Measurements from ENCODE around the gene SSBP3.
A peak's percentile ranks its signal among the peaks of the same experiment; 100 is the strongest.
"Not testable (repeated sequence)": the region's sequence is repeated elsewhere in the genome, so short reads cannot be mapped to it uniquely, and the experiment has no call there.

The SSBP3 gene

DNA sequence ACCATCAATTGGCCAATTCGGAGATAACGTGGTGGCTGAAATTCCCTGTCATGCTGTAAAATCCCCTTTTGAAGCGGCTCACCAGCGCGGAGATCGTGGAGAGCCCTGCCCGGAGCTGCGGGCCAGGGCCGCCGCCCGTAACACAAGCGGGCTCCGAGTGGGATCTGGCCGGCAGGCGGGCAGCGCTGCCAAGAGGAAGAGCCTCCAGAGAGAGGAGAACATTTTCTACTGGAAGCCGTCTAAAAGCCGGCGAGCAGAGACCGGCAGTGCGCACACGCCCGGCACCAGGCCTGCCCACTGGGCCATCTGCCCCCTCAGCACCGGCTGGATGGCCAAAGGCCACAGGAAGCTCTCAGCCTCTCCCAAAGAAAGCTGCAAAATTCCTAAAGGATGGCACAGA lies 15.5 kb downstream of the SSBP3 start:
- no peak for DNase-seq (ENCODE audit: low spot score)
- TF ChIP-seq, protein P1, sequence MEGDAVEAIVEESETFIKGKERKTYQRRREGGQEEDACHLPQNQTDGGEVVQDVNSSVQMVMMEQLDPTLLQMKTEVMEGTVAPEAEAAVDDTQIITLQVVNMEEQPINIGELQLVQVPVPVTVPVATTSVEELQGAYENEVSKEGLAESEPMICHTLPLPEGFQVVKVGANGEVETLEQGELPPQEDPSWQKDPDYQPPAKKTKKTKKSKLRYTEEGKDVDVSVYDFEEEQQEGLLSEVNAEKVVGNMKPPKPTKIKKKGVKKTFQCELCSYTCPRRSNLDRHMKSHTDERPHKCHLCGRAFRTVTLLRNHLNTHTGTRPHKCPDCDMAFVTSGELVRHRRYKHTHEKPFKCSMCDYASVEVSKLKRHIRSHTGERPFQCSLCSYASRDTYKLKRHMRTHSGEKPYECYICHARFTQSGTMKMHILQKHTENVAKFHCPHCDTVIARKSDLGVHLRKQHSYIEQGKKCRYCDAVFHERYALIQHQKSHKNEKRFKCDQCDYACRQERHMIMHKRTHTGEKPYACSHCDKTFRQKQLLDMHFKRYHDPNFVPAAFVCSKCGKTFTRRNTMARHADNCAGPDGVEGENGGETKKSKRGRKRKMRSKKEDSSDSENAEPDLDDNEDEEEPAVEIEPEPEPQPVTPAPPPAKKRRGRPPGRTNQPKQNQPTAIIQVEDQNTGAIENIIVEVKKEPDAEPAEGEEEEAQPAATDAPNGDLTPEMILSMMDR (IDR thresholded peaks at IDR 0.05; ENCODE audit: extremely low read depth, missing control alignments), result no peak

DNA sequence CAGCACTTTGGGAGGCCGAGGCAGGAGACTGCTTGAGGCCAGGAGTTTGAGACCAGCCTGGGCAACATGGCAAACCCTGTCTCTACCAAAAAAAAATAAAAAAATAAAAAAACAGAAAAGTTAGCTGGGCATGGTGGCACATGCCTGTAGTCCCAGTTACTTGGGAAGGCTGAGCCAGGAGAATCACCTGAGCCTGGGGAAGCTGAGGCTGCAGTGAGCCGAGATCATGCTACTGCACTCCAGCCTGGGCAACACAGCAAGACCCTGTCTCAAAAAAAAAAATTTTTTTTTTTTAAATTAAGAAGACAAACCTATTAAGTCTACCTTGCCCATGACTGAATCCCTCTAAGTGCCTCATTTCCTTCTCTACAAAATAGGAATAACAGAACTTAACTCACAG lies 16.6 kb downstream of the SSBP3 start:
- DNase-seq (ENCODE audit: low spot score), result not testable (repeated sequence)

DNA sequence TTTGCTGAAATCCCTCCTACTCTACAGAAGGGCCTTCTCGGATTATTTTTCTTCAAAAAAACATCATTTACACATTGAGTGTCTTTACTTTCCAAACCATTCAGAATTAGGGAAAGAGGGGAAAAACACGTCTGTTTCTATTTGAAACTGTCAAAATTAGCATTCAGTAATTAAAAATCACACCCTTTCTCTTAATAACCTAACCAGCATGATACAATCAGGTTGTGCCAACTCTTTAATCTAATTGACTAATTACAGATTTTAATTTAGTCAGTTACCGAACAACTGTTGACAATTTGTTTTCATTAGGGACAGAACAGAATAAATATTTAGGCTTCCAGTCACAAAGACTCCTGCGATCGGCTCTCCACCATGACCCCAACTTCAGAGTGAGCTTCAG lies 18.8 kb downstream of the SSBP3 start:
- DNase-seq (ENCODE audit: low spot score), result no peak
- TF ChIP-seq, protein P1 (IDR thresholded peaks at IDR 0.05; ENCODE audit: extremely low read depth, missing control alignments), result no peak

DNA sequence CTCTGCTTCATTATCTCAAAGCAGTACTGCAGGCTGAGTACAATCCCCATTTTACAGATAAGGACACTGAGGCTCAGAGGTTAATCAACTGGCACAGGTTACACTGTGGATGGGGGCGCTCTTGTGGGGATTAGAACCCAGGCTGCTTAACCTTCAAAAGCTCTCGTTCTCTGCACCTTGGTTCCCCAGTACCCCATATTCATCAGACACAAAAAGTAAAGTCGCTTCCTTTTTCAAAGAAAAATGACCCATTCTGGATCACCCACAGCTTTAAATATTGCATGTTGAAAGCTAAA lies 20.5 kb downstream of the SSBP3 start:
- no peak for DNase-seq (ENCODE audit: low spot score)
- TF ChIP-seq, protein P1 (IDR thresholded peaks at IDR 0.05; ENCODE audit: extremely low read depth, missing control alignments), result no peak

DNA sequence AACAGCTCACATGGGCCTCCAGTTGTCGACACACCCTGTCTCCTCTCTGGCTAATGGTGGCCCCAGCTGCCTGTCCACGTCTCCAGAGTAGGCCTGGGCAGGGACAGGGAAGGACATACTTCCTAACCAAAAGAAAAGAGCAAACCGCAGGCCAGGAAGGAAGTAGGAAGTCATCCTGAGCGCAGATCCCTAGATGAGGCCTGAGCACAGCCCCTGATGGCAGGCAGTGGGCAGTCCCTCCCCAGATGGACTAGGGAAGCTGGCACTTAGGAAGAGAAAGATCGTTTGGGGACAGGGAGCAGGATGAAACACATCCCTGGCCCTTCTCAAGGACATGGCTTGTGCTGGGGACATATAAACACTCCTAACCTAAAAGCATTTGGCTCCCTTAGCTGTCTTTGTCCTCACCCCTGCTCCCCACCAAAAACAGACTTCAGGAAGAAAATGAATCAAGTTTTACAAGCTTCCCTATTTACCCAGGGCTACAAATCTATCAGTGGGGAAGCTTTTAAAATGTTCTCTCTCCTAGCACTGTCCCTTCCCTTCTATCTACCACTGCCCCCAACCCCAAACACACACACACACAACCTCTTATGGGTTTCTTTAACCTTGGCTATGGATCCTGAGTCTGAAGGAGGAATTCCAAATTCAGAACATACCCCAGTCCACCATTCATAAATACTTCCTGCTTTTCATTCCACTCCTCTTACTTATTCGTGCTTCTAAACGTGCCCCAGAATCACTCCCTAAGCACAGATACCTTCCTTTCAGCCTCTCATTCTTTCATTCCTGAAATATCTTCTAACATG lies 21.1 kb downstream of the SSBP3 start:
- DNase-seq (ENCODE audit: low spot score), result no peak
- TF ChIP-seq, protein P1 (IDR thresholded peaks at IDR 0.05; ENCODE audit: extremely low read depth, missing control alignments), result no peak

DNA sequence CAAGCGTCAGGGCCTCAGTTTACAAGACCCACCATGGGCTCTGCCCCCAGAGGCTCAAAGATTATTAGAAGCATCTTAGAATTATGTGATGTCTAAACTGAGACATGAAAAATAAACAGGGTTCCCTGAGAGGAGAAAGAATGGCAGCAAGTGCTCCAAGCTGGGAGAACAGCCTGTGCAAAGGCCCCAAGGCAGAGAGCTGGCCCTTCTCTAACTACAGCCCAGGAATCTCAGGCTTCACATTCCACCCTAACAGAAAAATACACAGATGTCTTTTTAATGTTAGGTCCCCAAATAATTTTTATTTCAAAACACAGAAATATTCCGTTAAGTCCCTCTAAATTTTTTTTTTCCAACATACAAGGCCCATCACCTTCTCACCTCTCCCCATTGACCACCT lies 21.7 kb downstream of the SSBP3 start:
- TF ChIP-seq, protein P1 (IDR thresholded peaks at IDR 0.05; ENCODE audit: extremely low read depth, missing control alignments), result no peak
- no peak for DNase-seq (ENCODE audit: low spot score)

DNA sequence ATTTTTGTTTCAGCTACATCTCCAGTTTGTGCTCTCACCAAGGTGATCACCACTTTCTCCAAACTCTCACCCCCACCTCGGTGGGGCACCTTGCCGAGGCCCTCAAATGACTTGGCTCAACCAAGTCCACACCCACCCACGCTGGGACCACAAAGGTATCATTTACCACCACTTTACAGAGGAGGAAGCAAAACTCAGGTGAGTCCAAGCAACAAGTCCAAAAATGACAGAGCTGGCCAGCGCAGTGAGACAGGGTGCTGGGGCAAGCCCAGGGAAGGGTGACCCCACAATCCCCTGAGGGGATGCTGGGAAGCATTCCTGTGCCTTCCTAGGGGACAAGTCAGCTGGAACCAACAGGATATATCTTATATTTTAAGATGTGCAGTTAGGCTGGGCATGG lies 24.7 kb downstream of the SSBP3 start:
- TF ChIP-seq, protein P1 (IDR thresholded peaks at IDR 0.05; ENCODE audit: extremely low read depth, missing control alignments), result no peak
- DNase-seq (ENCODE audit: low spot score), result peak; percentile 46

DNA sequence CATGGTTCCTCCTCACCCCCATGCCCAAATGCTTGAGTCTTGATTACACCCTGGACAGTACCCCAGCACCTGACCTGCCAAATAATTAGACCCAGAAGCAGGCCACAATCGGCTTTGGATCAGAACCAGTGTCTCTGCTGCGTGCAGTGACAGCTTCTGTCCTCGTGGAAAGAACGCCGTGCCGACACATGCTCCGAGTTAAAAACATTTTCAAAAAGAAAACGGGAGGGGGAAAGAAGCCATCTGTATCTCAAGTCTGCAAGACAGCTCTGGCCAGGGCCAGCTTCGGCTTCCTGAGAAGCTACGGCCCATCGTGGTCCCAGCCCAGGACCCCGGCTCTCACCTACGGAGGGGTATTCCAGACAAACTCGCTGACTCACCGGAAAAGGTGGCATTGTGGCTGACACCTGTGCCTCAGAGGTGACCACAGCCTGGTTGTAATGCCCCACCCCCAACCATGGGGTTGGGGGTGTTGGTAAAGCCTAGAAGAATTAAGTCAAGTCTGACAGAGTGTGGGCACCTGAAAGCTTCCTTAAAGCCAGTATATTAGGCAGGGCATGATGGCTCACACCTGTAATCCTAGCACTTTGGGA lies 25.8 kb downstream of the SSBP3 start:
- TF ChIP-seq, protein P1 (IDR thresholded peaks at IDR 0.05; ENCODE audit: extremely low read depth, missing control alignments), result no peak
- DNase-seq (ENCODE audit: low spot score), result no peak
